NCI-H345 (cell line): Measurements from ENCODE around the gene PRR20D.
"Not testable (repeated sequence)": the region's sequence is repeated elsewhere in the genome, so short reads cannot be mapped to it uniquely, and the experiment has no call there.

Experiments
- DNase-seq: peaks from one replicate; lab custom pipeline; 2025; lab: John Stamatoyannopoulos, UW

Gene PRR20D

GRCh38 chr13:57160332-57160731 is at the start of gene PRR20D:
PRR20D (plus strand) TSS chr13:57160632; CDS start chr13:57161019, 387 bp downstream.
- not testable (repeated sequence) for DNase-seq

- no peak for DNase-seq
Measured at GRCh38 chr13:57114945-57115344, 45.5 kb upstream of the PRR20D start.

GRCh38 chr13:57123681-57124080 is 36.8 kb upstream of the PRR20D start:
- DNase-seq = peak; percentile 1

GRCh38 chr13:57128909-57129308 is 31.5 kb upstream of the PRR20D start:
- no peak for DNase-seq

GRCh38 chr13:57136093-57136492 is 24.3 kb upstream of the PRR20D start:
- DNase-seq = no peak

GRCh38 chr13:57137585-57137984 is 22.8 kb upstream of the PRR20D start:
- DNase-seq = no peak

GRCh38 chr13:57138988-57139387 is 21.4 kb upstream of the PRR20D start:
- no peak for DNase-seq

GRCh38 chr13:57139781-57140180 is 20.7 kb upstream of the PRR20D start:
- not testable (repeated sequence) for DNase-seq

- not testable (repeated sequence) for DNase-seq
Measured at GRCh38 chr13:57140235-57140968, 20.0 kb upstream of the PRR20D start, which contains the start of gene PRR20A. PRR20A (plus strand) TSS chr13:57140918; CDS start chr13:57141305, 387 bp downstream.

GRCh38 chr13:57147188-57147587 is 13.2 kb upstream of the PRR20D start, which contains the start of gene PRR20B:
PRR20B (plus strand) TSS chr13:57147488; CDS start chr13:57147875, 387 bp downstream.
- DNase-seq = not testable (repeated sequence)

GRCh38 chr13:57148106-57148505 is 12.3 kb upstream of the PRR20D start:
- DNase-seq = not testable (repeated sequence)

GRCh38 chr13:57153761-57154160 is 6.7 kb upstream of the PRR20D start, which contains the start of gene PRR20C:
PRR20C (plus strand) TSS chr13:57154061; CDS start chr13:57154448, 387 bp downstream.
- DNase-seq = not testable (repeated sequence)

- not testable (repeated sequence) for DNase-seq
Measured at GRCh38 chr13:57166897-57167296, 6.5 kb downstream of the PRR20D start, which contains the start of gene PRR20E. PRR20E (plus strand) TSS chr13:57167197; CDS start chr13:57167584, 387 bp downstream.

GRCh38 chr13:57191667-57192066 is 31.2 kb downstream of the PRR20D start:
- DNase-seq = no peak

- no peak for DNase-seq
Measured at GRCh38 chr13:57212989-57213388, 52.6 kb downstream of the PRR20D start.
